Measurements from ENCODE around the gene EXOSC9.

EXOSC9 gene

DNA sequence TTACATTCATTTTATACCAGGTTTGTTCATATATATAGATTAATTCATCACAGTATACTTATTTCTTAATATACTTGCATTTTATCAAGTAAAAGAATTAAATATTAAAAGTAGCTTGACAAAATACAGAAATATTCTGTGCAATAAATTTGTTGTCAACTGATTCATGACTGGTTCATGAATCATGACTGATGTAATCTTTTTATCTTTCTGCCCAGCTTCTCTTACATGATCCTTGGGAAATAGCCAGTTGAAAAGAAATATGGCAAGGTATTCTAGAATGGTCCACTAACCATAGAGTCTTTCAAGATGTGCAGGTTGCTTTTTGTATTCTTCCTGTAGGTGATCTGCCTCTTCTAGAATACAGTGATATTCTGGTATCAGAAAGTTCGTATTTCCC, 26.7 kb downstream of the EXOSC9 start:
- no peak for DNase-seq

DNA sequence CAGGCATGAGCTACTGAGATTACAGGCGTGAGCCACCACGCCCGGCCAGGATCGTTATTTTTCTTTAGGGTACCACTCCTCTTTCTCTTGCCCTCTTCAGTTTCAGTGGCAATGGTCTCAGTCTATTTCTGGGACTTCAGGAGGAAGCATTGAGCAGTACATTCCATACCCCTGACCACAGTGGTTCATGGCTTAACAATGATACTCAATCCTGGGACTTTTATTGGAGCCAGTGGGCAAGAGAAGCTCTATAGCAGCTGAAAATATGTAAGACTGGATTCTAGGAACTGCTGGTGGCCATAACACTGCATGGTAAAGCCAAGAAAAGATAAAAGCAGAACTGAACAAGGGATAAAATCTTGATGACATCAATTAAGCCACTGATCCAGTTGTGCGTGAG, 28.4 kb downstream of the EXOSC9 start:
- no peak for DNase-seq

DNA sequence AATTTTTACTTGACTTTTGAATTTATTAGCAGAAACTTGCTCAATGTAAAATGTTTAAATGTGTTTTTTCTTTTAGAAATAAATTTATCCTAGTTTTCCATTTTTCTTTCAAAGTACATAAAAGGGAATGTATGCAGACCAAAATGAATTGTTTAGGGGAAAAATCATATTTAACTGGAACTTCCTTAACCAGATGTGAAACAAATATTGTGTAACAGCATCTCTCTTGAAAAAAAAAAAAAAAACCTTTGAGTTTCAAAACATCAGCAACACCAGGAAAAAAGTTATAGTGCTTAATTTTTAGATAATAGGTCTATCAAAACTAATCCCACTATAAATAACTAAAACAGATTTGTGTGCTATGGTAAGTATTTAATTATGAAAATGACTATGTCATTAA, 37.0 kb downstream of the EXOSC9 start:
- no peak for DNase-seq

DNA sequence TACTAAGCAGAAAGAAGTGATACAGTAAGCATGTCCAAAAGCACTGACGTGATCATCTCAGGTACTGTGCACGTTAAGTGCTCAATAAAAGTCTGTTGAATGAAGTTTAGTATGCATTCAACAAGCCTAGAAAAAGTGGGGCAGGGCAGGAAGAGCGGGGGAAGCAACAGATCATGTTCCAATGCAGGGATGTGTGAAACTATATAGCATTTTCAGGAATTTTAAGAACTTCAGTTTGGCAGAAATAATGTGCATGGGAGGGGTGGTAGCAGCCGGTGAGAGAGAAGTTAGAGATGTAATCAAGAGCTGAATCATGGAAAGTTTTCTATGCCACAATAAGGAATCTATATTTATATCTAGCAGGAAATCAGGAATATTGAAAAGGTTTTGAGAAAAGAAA, 41.7 kb downstream of the EXOSC9 start:
- DNase-seq: no peak

DNA sequence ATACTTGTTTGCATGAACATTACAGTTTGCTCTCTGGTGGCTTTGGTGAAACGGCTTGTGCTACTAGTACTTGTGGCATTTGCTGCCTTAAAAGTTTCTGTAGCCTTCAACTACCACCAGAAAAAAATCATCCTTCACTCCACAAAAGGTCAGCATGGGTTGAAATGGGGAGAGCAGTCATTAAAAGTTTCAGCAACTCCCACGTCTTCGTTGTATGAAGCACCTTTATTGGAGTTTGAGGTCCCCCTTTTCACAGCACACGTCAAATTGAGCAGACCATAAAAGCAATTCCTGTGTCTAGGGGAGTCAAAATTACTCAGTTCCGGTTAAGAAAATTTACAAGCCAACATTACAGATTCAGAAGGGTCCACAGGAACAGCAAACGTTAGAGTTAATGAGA, 45.5 kb downstream of the EXOSC9 start:
- no peak for DNase-seq

DNA sequence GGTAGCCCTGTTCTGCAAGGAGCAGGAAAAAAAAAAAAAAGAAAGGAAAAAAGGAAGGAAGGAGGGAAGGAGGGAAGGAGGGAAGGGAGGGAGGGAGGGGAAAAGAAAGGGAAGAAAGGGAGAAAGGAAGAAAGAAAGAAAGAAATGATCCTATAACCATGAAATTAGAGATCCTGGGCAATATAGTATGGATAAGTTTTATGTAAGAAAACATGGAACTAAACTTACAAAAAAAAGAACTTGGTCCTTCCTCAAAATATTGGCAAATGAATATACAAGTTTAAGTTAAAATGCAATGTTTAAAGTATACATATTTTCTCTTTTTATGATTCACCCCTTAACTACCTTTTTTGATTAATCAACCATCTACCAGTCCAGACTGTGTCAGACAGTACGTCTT, 50.2 kb downstream of the EXOSC9 start:
- no peak for DNase-seq

DNA sequence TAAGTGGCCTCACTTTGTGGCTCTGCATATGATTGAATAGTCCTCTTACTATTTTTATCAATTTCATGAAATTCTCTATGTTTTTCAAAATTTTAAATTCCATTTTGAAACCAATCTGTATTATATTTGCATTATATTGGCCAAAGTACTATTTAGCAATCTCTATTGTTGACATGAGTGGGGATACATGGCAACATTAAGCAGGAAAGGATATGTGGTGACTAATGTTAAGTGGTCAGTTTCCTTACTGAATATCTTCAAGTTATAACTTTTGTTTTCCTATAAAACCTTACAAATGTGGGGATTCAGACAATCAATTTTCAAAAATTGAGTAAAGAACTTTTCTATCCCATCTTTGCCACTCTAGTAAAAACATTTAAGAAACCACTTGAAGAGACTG, 59.0 kb downstream of the EXOSC9 start:
- DNase-seq: no peak

DNA sequence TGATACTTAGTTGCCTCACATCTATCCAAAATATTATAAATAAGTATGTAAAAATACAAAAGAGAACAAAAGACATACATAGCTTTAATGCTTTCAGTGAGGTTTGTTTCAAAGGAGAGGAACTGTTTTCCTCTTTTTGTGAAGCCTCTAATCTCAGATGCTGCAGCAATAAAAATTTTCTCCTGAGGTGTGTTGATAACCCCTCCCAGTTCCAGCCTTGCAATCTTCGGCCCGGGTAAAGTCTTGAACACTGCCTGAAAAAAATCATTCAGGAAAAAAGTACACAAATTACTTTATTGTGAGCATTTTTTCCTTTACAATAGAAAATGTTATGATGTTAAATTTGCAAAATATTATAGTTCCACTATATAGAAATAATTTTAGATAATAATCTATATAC, 60.3 kb downstream of the EXOSC9 start:
- DNase-seq: no peak

DNA sequence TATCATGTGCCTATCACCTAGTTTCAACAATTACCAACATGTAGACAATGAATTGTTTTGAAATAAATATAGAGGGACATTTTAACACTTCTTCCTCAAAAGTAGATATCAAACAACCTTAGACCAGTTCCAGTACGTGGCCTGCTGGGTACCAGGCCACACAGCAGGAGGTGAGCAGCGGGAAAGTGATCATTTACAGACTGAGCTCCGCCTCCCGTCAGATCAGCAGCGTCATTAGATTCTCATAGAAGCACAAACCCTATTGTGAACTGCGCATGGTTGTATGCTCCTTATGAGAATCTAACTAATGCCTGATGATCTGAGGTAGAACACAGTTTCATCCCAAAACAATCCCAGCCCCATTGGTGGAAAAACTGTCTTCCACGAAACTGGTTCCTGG, 62.7 kb downstream of the EXOSC9 start:
- DNase-seq: no peak

Data from stimulated activated CD4-positive, alpha-beta T cell treated with anti-CD3 and anti-CD28 coated beads, Interleukin-12 subunit alpha, Interleukin-12 subunit beta, amount 100 ng/mL, for 4 hours (primary cell).